ENCODE data around the gene SLC41A3.
"Not testable (repeated sequence)": the region's sequence is repeated elsewhere in the genome, so short reads cannot be mapped to it uniquely, and the experiment has no call there.

The SLC41A3 gene

GRCh38 chr3:126023390-126023789 lies 60.5 kb downstream of the SLC41A3 start:
- DNase-seq: no peak

- no peak for DNase-seq
These were observed 61.1 kb downstream of the SLC41A3 start for GRCh38 chr3:126022741-126023359.

GRCh38 chr3:126021702-126022101 lies 62.2 kb downstream of the SLC41A3 start:
- DNase-seq: no peak

- DNase-seq: no peak
These were observed 62.7 kb downstream of the SLC41A3 start for GRCh38 chr3:126021224-126021623.

- no peak for DNase-seq
These were observed 64.2 kb downstream of the SLC41A3 start for GRCh38 chr3:126019683-126020082.

- no peak for DNase-seq
These were observed 64.9 kb downstream of the SLC41A3 start for GRCh38 chr3:126018995-126019394.

GRCh38 chr3:126018545-126018944 lies 65.4 kb downstream of the SLC41A3 start:
- DNase-seq: no peak

GRCh38 chr3:126017362-126017761 lies 66.6 kb downstream of the SLC41A3 start:
- DNase-seq: no peak

- DNase-seq: no peak
These were observed 67.3 kb downstream of the SLC41A3 start for GRCh38 chr3:126016616-126017015.

- no peak for DNase-seq
These were observed 68.8 kb downstream of the SLC41A3 start for GRCh38 chr3:126015075-126015474.

- DNase-seq: no peak
These were observed 69.7 kb downstream of the SLC41A3 start for GRCh38 chr3:126014252-126014651.

- no peak for DNase-seq
These were observed 70.2 kb downstream of the SLC41A3 start for GRCh38 chr3:126013751-126014156.

GRCh38 chr3:126009181-126009580 lies 74.7 kb downstream of the SLC41A3 start:
- no peak for DNase-seq

- no peak for DNase-seq
These were observed 75.7 kb downstream of the SLC41A3 start for GRCh38 chr3:126008219-126008618.

GRCh38 chr3:126005951-126006350 lies 78.0 kb downstream of the SLC41A3 start:
- DNase-seq: no peak

GRCh38 chr3:126004692-126005091 lies 79.2 kb downstream of the SLC41A3 start:
- DNase-seq: no peak

- no peak for DNase-seq
These were observed 79.7 kb downstream of the SLC41A3 start for GRCh38 chr3:126004217-126004616.

GRCh38 chr3:126003447-126004190 lies 80.3 kb downstream of the SLC41A3 start:
- DNase-seq: no peak

- no peak for DNase-seq
These were observed 81.7 kb downstream of the SLC41A3 start for GRCh38 chr3:126002189-126002588.

- not testable (repeated sequence) for DNase-seq
These were observed 87.2 kb downstream of the SLC41A3 start for GRCh38 chr3:125996751-125997150.

- DNase-seq: peak; percentile 33
These were observed 93.5 kb downstream of the SLC41A3 start for GRCh38 chr3:125990253-125990970.

- DNase-seq: not testable (repeated sequence)
These were observed 99.0 kb downstream of the SLC41A3 start for GRCh38 chr3:125984951-125985350.

GRCh38 chr3:125977104-125977503 lies 106.8 kb downstream of the SLC41A3 start:
- not testable (repeated sequence) for DNase-seq

- DNase-seq: not testable (repeated sequence)
These were observed 107.9 kb downstream of the SLC41A3 start for GRCh38 chr3:125976003-125976390.
